ENCODE measurements around the gene ZSCAN1. TPM values are rescaled to one million over a fixed set of nuclear protein-coding genes. Genes with fewer than 3 reads are reported as not detected.

The ZSCAN1 gene
- total and polyA plus RNA-seq, 2 of the 4 experiments (the other 2 are of a cell fraction) = not detected

GRCh38 chr19:58083021-58083420 lies 49.2 kb downstream of the ZSCAN1 start:
- Histone ChIP-seq H3K4me2 (ENCODE audit: low read depth, low read length) (no peak overlapping the region), H3K9me1 (ENCODE audit: insufficient read depth, low read length) (no peaks in the 10 kb centered on the region), H2BK5ac (ENCODE audit: low read depth, low read length, poor library complexity, severe bottlenecking) (no peak overlapping the region), H3K36me3 (ENCODE audit: control insufficient read depth, insufficient read depth, low read length) (peaks cover 23% of the 10 kb centered on the region), H2BK20ac (ENCODE audit: low read depth, low read length) (no peak overlapping the region), H2BK120ac (ENCODE audit: low read depth, low read length) (no peak overlapping the region), H3K56ac (ENCODE audit: extremely low read depth, insufficient read depth, low read length) (no peak overlapping the region), H3K4me3 (ENCODE audit: insufficient read depth, low read depth, low read length) (no peak overlapping the region), H4K20me1 (ENCODE audit: insufficient read depth, low read length) (no peaks in the 10 kb centered on the region), H2AK5ac (ENCODE audit: low read depth, low read length) (no peak overlapping the region), H2AFZ (replicated peaks; ENCODE audit: low read length, poor library complexity) (no peak overlapping the region), H3K4ac (ENCODE audit: low read depth, low read length) (no peak overlapping the region), H4K5ac (ENCODE audit: low read depth, low read length) (no peak overlapping the region), H2BK15ac (ENCODE audit: low read depth, low read length) (no peak overlapping the region), H3K23ac (ENCODE audit: low read depth, low read length) (no peak overlapping the region), H3K27ac (ENCODE audit: insufficient read depth, low read length) (no peak overlapping the region), H3K9ac (ENCODE audit: low read depth, low read length) (no peak overlapping the region), H4K8ac (ENCODE audit: low read depth in 2 of 2, low read length in 2 of 2) (no peak overlapping the region), H3K79me1 (ENCODE audit: low read depth in 1 of 2, low read length in 2 of 2) (no peaks in the 10 kb centered on the region), H2AK9ac (replicated peaks; ENCODE audit: low read depth, low read length, poor library complexity) (no peak overlapping the region), H3K14ac (replicated peaks; ENCODE audit: low read depth, low read length) (no peak overlapping the region), H3K4me1 (ENCODE audit: control insufficient read depth, insufficient read depth, low read length) (no peaks in the 10 kb centered on the region), H3K9me3 (ENCODE audit: control insufficient read depth, insufficient read depth, low read length) (peaks cover 76% of the 10 kb centered on the region), H3K18ac (ENCODE audit: low read depth, low read length) (no peak overlapping the region), H4K91ac (ENCODE audit: insufficient read depth, low read depth, low read length) (no peak overlapping the region), H3K27me3 (ENCODE audit: control insufficient read depth, insufficient read depth, low read length) (no peaks in the 10 kb centered on the region)
- WGBS, 2 experiments (ENCODE audit: extremely low coverage in 2 of 2, insufficient read length in 1 of 2) = no CpG with 5 or more reads among the region's 3 CpGs
- DNase-seq (no peak), ATAC-seq (ENCODE audit: low read depth) (no peak)
- ChIA-PET CTCF (no interaction called here), POLR2A (ENCODE audit: unreplicated experiment) (no interaction called here)
- TF ChIP-seq RCOR1 (IDR thresholded peaks at IDR 0.05; ENCODE audit: insufficient replicate concordance, low read length) = no peak
- TF ChIP-seq RAD21 (IDR thresholded peaks at IDR 0.05; ENCODE audit: low read length) = no peak
- no peak for TF ChIP-seq CTCF (conservative IDR thresholded peaks at IDR 0.05; ENCODE audit: low read depth, low read length)
- no peak for TF ChIP-seq CEBPB (IDR thresholded peaks at IDR 0.05; ENCODE audit: low read depth, low read length)
- no peak for TF ChIP-seq SMC3 (IDR thresholded peaks at IDR 0.05; ENCODE audit: low read depth, low read length)
- TF ChIP-seq USF2 (IDR thresholded peaks at IDR 0.05; ENCODE audit: low read depth, low read length) = no peak
- no peak for TF ChIP-seq MXI1 (IDR thresholded peaks at IDR 0.05; ENCODE audit: borderline replicate concordance, low read depth, low read length)
- no peak for TF ChIP-seq POLR2A (IDR thresholded peaks at IDR 0.05; ENCODE audit: low read depth, low read length)
- TF ChIP-seq ELK1 (IDR thresholded peaks at IDR 0.05; ENCODE audit: borderline replicate concordance, low read depth, low read length) = no peak
- TF ChIP-seq MAFK (IDR thresholded peaks at IDR 0.05; ENCODE audit: low read depth, low read length) = no peak
- TF ChIP-seq FOS (IDR thresholded peaks at IDR 0.05; ENCODE audit: low read depth, low read length) = no peak
- TF ChIP-seq CHD1 (IDR thresholded peaks at IDR 0.05; ENCODE audit: low read depth, low read length) = no peak
- no peak for TF ChIP-seq BHLHE40 (IDR thresholded peaks at IDR 0.05; ENCODE audit: low read depth, low read length)
- dilution Hi-C loops (cut with HindIII; ENCODE audit: low sequenced_read_pairs, unreplicated experiment) (no loop called here), intact Hi-C loops (cut with micrococcal nuclease) (no loop called here), in situ Hi-C loops (cut with MboI; ENCODE audit: low sequenced_read_pairs) (no loop called here)
- no TSS peak for BruUV-seq (replicated peaks)
